GM23248 (cell line): Measurements from ENCODE around the gene NF1. TPM values are rescaled to one million over a fixed set of nuclear protein-coding genes. Genes with fewer than 3 reads are reported as not detected.

ENCODE experiments used
- DNase-seq: peaks from one replicate; pipeline ENCODE4 v3.0.0-alpha.2; 2015
- H2AFZ ChIP-seq: fragments of 200-600 bp; sonication (generic); 2 replicates; pipeline ENCODE4 v1.6.1; 2016; ENCODE audit warnings: antibody characterized with exemption
- H3F3A ChIP-seq: fragments of 200-600 bp; sonication (generic); 2 replicates; pipeline ENCODE4 v1.6.1; 2016; ENCODE audit warnings: mild to moderate bottlenecking, antibody characterized with exemption, mixed run types; ENCODE audit not compliant: insufficient read depth
- H3K27ac ChIP-seq: fragments of 200-600 bp; sonication (generic); 2 replicates; pipeline ENCODE4 v1.5.1; 2016; ENCODE audit warnings: mild to moderate bottlenecking
- H3K27me3 ChIP-seq: fragments of 200-600 bp; sonication (generic); replicated peaks from 2 replicates; pipeline ENCODE4 v1.6.1; 2016; ENCODE audit warnings: mild to moderate bottlenecking; ENCODE audit not compliant: insufficient read depth
- H3K36me3 ChIP-seq: fragments of 200-600 bp; sonication (generic); 2 replicates; pipeline ENCODE4 v1.6.1; 2016; ENCODE audit warnings: low read depth, mild to moderate bottlenecking
- H3K4me1 ChIP-seq: fragments of 200-600 bp; sonication (generic); 2 replicates; pipeline ENCODE4 v1.6.1; 2016; ENCODE audit warnings: mild to moderate bottlenecking; ENCODE audit not compliant: insufficient read depth
- H3K4me2 ChIP-seq: fragments of 200-600 bp; sonication (generic); one replicate; pipeline ENCODE4 v1.6.1; 2016; ENCODE audit warnings: mild to moderate bottlenecking; ENCODE audit not compliant: unreplicated experiment
- H3K4me3 ChIP-seq: fragments of 200-600 bp; sonication (generic); 2 replicates; pipeline ENCODE4 v1.5.1; 2016; ENCODE audit warnings: mild to moderate bottlenecking
- H3K79me2 ChIP-seq: fragments of 200-600 bp; sonication (generic); 2 replicates; pipeline ENCODE4 v1.6.1; 2016; ENCODE audit warnings: mild to moderate bottlenecking; ENCODE audit not compliant: insufficient read depth
- H3K9ac ChIP-seq: fragments of 200-600 bp; sonication (generic); 2 replicates; pipeline ENCODE4 v1.6.1; 2016; ENCODE audit warnings: mild to moderate bottlenecking
- H3K9me2 ChIP-seq: fragments of 200-600 bp; sonication (generic); 2 replicates; pipeline ENCODE4 v1.6.1; 2016; ENCODE audit warnings: mixed run types, mild to moderate bottlenecking, moderate library complexity; ENCODE audit not compliant: insufficient read depth
- H3K9me3 ChIP-seq: fragments of 200-600 bp; sonication (generic); one replicate; pipeline ENCODE4 v1.6.1; 2017; ENCODE audit warnings: low read depth
- H4K20me1 ChIP-seq: fragments of 200-600 bp; sonication (generic); 2 replicates; pipeline ENCODE4 v1.6.0; 2016; ENCODE audit not compliant: insufficient read depth
- EZH2 ChIP-seq: fragments of 200-600 bp; sonication (generic); IDR thresholded peaks from 2 replicates; pipeline ENCODE4 v1.6.1; 2018; ENCODE audit warnings: antibody characterized with exemption, mild to moderate bottlenecking; ENCODE audit not compliant: insufficient read depth, poor library complexity, severe bottlenecking
- EZH2phosphoT487 ChIP-seq: fragments of 200-600 bp; sonication (generic); IDR thresholded peaks from 2 replicates; pipeline ENCODE4 v1.6.1; 2018; ENCODE audit warnings: antibody characterized with exemption, moderate library complexity, mild to moderate bottlenecking, low read depth; ENCODE audit not compliant: insufficient read depth
- WGBS, 2 experiments: methylation state at CpG; one replicate each; pipeline ENCODE4 v1.1.6; 2015 to 2017; ENCODE audit warnings: low lambda C conversion rate in 2 of 2, low coverage in 1 of 2; ENCODE audit errors: missing lambda C conversion rate in 2 of 2; 5-methylcytosine and 5-hydroxymethylcytosine counted together
- in situ Hi-C: fragments of 300-500 bp; cut with MboI; formaldehyde crosslinking; loops from 2 replicates; pipeline ENCODE4 v1.15.0; 2020
- microRNA-seq: library from miRNA; unstranded; fragments of <30 nt; microRNA quantifications from one replicate; pipeline ENCODE4, GENCODE V29; 2016; ENCODE audit warnings: borderline number of aligned reads
- polyA plus RNA-seq: library from polyadenylated mRNA; unstranded; fragments of >200 nt; fragmentation: Nextera tagmentation; extraction: Ambion mirVana; gene quantifications from 2 replicates; pipeline ENCODE4 v1.2.1, GENCODE V29; 2016
- small RNA-seq: library from RNA; depleted of rRNA; stranded (forward); fragments of <200 nt; gene quantifications from one replicate; pipeline ENCODE3, GENCODE V24; 2014; ENCODE audit warnings: low read depth, low replicate concordance
- total RNA-seq: library from RNA; depleted of rRNA; stranded (reverse); fragments of >200 nt; shearing (Covaris generic); gene quantifications from 2 replicates; pipeline ENCODE4 v1.2.3, GENCODE V29; 2014; rRNA removed

The NF1 gene
- total and polyA plus RNA-seq, 2 experiments from 2014 or later = 6.1 to 24.4 TPM

DNA sequence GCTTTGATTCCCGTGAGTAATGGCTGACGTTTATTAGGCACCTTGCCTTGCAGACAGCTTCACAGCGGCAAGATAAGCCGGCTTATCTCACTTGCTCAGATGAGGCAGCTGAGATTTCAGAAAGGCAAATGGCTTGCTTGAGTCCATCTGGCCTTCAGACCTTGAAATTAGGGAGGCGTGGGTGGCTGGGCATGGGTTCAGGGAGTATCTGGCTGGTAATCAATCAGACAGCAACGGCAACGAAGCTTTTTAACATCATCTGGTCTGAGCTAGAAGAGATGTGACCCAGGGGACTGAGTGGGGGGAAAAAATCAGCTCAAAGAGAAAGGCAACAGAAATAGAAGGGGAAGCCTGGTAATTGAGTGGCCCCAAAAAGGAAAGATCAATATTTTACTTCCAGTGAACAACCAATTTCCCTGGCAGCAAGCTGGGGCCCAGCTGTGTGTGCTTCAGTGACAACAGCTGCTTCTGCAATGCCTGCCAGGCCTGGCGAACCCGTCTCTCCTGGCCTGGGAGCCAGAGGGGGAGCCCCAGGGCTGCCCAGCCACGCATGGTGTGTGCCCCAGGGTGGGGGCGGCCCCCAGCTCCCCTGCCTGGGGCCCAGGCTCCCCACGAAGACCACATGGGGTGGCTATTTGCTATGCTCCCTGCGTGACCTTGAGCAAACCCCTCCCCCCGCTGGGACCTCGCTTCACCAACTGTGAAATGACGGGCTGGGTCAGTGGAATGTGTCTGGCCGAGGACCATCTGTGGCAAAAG is 330.7 kb downstream of the NF1 start:
- H3K9me3 ChIP-seq = no peaks in the 10 kb centered on the region
- H3F3A ChIP-seq = no peaks in the 10 kb centered on the region
- H3K27me3 ChIP-seq = peaks cover 13% of the 10 kb centered on the region
- H4K20me1 ChIP-seq = no peaks in the 10 kb centered on the region
- H3K9me2 ChIP-seq = no peaks in the 10 kb centered on the region
- no peak overlapping the region for H2AFZ ChIP-seq
- in situ Hi-C loops = no loop called here
- H3K9ac ChIP-seq = no peak overlapping the region
- H3K27ac ChIP-seq = no peak overlapping the region
- no peak overlapping the region for H3K4me3 ChIP-seq
- H3K4me2 ChIP-seq = no peak overlapping the region
- H3K4me1 ChIP-seq = no peaks in the 10 kb centered on the region
- TF ChIP-seq EZH2 = no peak
- no peak for TF ChIP-seq EZH2phosphoT487
- H3K79me2 ChIP-seq = no peaks in the 10 kb centered on the region
- 13 to 14% methylated on average over 17 of the region's 17 CpGs for WGBS, 2 experiments
- no peaks in the 10 kb centered on the region for H3K36me3 ChIP-seq
- no peak for DNase-seq

Small RNA genes lying within 50 kb of the gene (microRNA-seq; reads per million reads assigned to microRNA genes)
- not detected for gene MIR4733

Small RNA genes lying within 50 kb of the gene (small RNA-seq; reads per million reads assigned to genes)
- not detected for gene MIR4733

Other genes starting within 250 kb of the NF1 start
- gene TEFM, start 188.7 kb upstream of the NF1 start, total RNA-seq = 7.6 and 8.1 TPM in 2 replicates
- gene TEFM, start 188.7 kb upstream of the NF1 start, polyA plus RNA-seq = 21.4 and 24.7 TPM in 2 replicates
- gene ADAP2, start 173.0 kb upstream of the NF1 start, total RNA-seq = not detected in 2 replicates
- 0.34 TPM in 1 of 2 replicates, not detected in the other for gene ADAP2, start 173.0 kb upstream of the NF1 start, polyA plus RNA-seq
- gene RNF135, start 123.9 kb upstream of the NF1 start, total RNA-seq = 16.7 and 21.2 TPM in 2 replicates
- 20.0 and 20.5 TPM in 2 replicates for gene RNF135, start 123.9 kb upstream of the NF1 start, polyA plus RNA-seq
- gene OMG, start 202.3 kb downstream of the NF1 start, total RNA-seq = not detected in 2 replicates
- 0.25 TPM in 1 of 2 replicates, not detected in the other for gene OMG, start 202.3 kb downstream of the NF1 start, polyA plus RNA-seq
- 0.22 TPM in 1 of 2 replicates, not detected in the other for gene EVI2B, start 219.1 kb downstream of the NF1 start, total RNA-seq
- 0.49 and 0.51 TPM in 2 replicates for gene EVI2B, start 219.1 kb downstream of the NF1 start, polyA plus RNA-seq
- gene EVI2A, start 226.6 kb downstream of the NF1 start, total RNA-seq = 0.86 and 0.89 TPM in 2 replicates
- 0.40 and 0.62 TPM in 2 replicates for gene EVI2A, start 226.6 kb downstream of the NF1 start, polyA plus RNA-seq